OCI-LY1 (cell line): ENCODE measurements around the gene TSC1.

Experiments used
- EZH2 ChIP-seq: fragments of 200-600 bp; sonication (generic), shearing (Covaris generic); IDR thresholded peaks from 2 replicates; pipeline ENCODE4 v1.8.0; 2017; ENCODE audit warnings: borderline replicate concordance, mixed run types, mild to moderate bottlenecking, antibody characterized with exemption, low read length, moderate library complexity, mixed read lengths
- TF ChIP-seq, protein P1 (sequence below): fragments of 200-600 bp; sonication (generic), shearing (Covaris generic); IDR thresholded peaks from 2 replicates; pipeline ENCODE4 v1.5.1; 2017; ENCODE audit warnings: mild to moderate bottlenecking, antibody characterized with exemption, low read length, moderate library complexity, mixed read lengths

DNA sequence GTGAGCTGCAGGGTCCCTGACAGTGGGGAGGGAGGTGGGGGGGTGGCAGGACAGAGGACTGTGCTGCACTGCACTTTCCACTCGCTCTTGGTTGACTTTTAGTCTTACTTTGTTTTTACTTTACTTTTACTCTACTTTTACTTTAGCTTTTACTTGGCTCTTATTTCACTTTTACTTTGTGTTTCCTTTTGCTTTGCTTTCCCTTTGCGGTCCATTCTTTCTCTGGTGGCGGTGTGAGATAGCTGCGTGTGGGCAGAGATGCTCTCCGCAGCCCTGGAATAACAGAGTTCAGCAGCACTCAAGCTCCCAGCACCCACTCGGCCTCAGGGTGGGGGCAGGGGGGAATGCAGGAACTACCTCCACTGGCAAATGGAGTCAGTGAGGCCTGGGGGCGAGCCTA is 71.0 kb downstream of the TSC1 start:
- TF ChIP-seq, protein P1, sequence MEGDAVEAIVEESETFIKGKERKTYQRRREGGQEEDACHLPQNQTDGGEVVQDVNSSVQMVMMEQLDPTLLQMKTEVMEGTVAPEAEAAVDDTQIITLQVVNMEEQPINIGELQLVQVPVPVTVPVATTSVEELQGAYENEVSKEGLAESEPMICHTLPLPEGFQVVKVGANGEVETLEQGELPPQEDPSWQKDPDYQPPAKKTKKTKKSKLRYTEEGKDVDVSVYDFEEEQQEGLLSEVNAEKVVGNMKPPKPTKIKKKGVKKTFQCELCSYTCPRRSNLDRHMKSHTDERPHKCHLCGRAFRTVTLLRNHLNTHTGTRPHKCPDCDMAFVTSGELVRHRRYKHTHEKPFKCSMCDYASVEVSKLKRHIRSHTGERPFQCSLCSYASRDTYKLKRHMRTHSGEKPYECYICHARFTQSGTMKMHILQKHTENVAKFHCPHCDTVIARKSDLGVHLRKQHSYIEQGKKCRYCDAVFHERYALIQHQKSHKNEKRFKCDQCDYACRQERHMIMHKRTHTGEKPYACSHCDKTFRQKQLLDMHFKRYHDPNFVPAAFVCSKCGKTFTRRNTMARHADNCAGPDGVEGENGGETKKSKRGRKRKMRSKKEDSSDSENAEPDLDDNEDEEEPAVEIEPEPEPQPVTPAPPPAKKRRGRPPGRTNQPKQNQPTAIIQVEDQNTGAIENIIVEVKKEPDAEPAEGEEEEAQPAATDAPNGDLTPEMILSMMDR, result no peak
- TF ChIP-seq EZH2, result no peak
